ENCODE data around the gene MRNIP. TPM values are rescaled to one million over a fixed set of nuclear protein-coding genes. Genes with fewer than 3 reads are reported as not detected.
A peak's percentile ranks its signal among the peaks of the same experiment; 100 is the strongest.

MRNIP gene
- polyA plus RNA-seq, 2 of the 4 experiments (the other 2 are of a cell fraction), result 21.4 to 29.7 TPM

GRCh38 chr5:179858586-179859427 is at the start of gene MRNIP (continued):
- TF ChIP-seq PBX3 (IDR thresholded peaks at IDR 0.05) (no peak), HDAC2 (IDR thresholded peaks at IDR 0.05) (no peak), TP53 (CRISPR knock-in tag; IDR thresholded peaks at IDR 0.05) (no peak), NPAS2 (CRISPR knock-in tag; IDR thresholded peaks at IDR 0.05; ENCODE audit: borderline replicate concordance) (no peak)

- DNase-seq (ENCODE audit: low read depth in 1 of 2, low spot score in 1 of 2) (peak; percentile 43 to 57), FAIRE-seq (no peak), ATAC-seq (peak; percentile 88 to 90)
- ChIA-PET CTCF (interaction anchor here (0.6 to 3.6 kb wide), 24 partner anchors 10 to 183 kb away, joined by 3 to 13 read pairs (median 4); no protein-coding TSS in a partner anchor), POLR2A (no interaction called here)
- Histone ChIP-seq H3K9me3 (no peaks in the 10 kb centered on the region), H3K4me3 (peak within 1 kb of the TSS; percentile 67), H3K4me1 (peaks cover 6% of the 10 kb centered on the region; the same call in 2 of the 3 replicates), H3K27ac (peak within 1 kb of the TSS; percentile 89 to 96), H3K4me2 (peak within 1 kb of the TSS; percentile 87)
- 37% methylated on average over 14 of the region's 105 CpGs for WGBS (ENCODE audit: missing lambda C conversion rate)
- TF ChIP-seq PHF8 (IDR thresholded peaks at IDR 0.05; ENCODE audit: borderline replicate concordance, low read depth) (peak; percentile 38; the same call in 1 of the 2 replicates), MAX (IDR thresholded peaks at IDR 0.05) (peak; percentile 47; the same call in 1 of the 2 replicates), BCL3 (IDR thresholded peaks at IDR 0.05) (peak; percentile 70; the same call in 2 of the 3 replicates), RAD21 (conservative IDR thresholded peaks at IDR 0.05 in 1 of 2, IDR thresholded peaks at IDR 0.05 in 1 of 2) (no peak), SMC3 (IDR thresholded peaks at IDR 0.05) (peak; percentile 71), POLR2A (IDR thresholded peaks at IDR 0.05; ENCODE audit: low read length) (peak; percentile 86), CTCF (IDR thresholded peaks at IDR 0.05) (peak; percentile 92), JUN (IDR thresholded peaks at IDR 0.05) (peak in 1 of 2 experiments; percentile 79; a peak in 3 of 5 replicates), CBX2 (IDR thresholded peaks at IDR 0.05; ENCODE audit: borderline replicate concordance, low read depth) (no peak)
Measured at GRCh38 chr5:179907556-179908324, 49.1 kb upstream of the MRNIP start, which contains the start of gene TBC1D9B. TSS of gene TBC1D9B (minus strand) at chr5:179907897. CDS start at chr5:179907821, 76 bp downstream.

- peaks cover 6% of the 10 kb centered on the region; the same call in 2 of the 3 replicates for H3K4me1 ChIP-seq
- peak overlapping the region; percentile 89 to 96 for H3K27ac ChIP-seq
- FAIRE-seq (no peak), DNase-seq (ENCODE audit: low read depth in 1 of 2, low spot score in 1 of 2) (no peak), ATAC-seq (peak; percentile 56 to 64)
- no peak for TF ChIP-seq E2F6 (IDR thresholded peaks at IDR 0.05; ENCODE audit: borderline replicate concordance, low read depth)
- TF ChIP-seq MYC (IDR thresholded peaks at IDR 0.05; ENCODE audit: borderline replicate concordance, low read length), result no peak
- no peak for TF ChIP-seq RFX5 (IDR thresholded peaks at IDR 0.05)
- TF ChIP-seq GATA3 (IDR thresholded peaks at IDR 0.05; ENCODE audit: borderline replicate concordance), result 0 out of 2 replicates have a peak, but pooled peaks have one; percentile 11
- ChIA-PET POLR2A (interaction anchor here (1.2 kb wide), 1 partner anchor 38 kb away, joined by 3 read pairs; no protein-coding TSS in a partner anchor), CTCF (interaction anchor here (0.7 to 3.6 kb wide), 13 partner anchors 11 to 183 kb away, joined by 3 to 13 read pairs (median 5); no protein-coding TSS in a partner anchor)
- peak overlapping the region; percentile 87 for H3K4me2 ChIP-seq
- H3K4me3 ChIP-seq, result peak overlapping the region; percentile 67
- 19% methylated on average over 30 of the region's 50 CpGs for WGBS (ENCODE audit: missing lambda C conversion rate)
- no peaks in the 10 kb centered on the region for H3K9me3 ChIP-seq
Measured at GRCh38 chr5:179906795-179907555, 48.4 kb upstream of the MRNIP start.
